HG03064 (cell line): Measurements from ENCODE around the gene PRDX4.
A peak's percentile ranks its signal among the peaks of the same experiment; 100 is the strongest.
"Not testable (repeated sequence)": the region's sequence is repeated elsewhere in the genome, so short reads cannot be mapped to it uniquely, and the experiment has no call there.

Source experiments
- ATAC-seq: cut with Tn5 transposase; IDR thresholded peaks from one replicate; pipeline ENCODE4 v1.9.1; 2021; ENCODE audit warnings: low read depth; ENCODE audit not compliant: unreplicated experiment

The PRDX4 gene

GRCh38 chrX:23670528-23670927, 3.2 kb downstream of the PRDX4 start:
- no peak for ATAC-seq

- ATAC-seq = no peak
These were observed 5.8 kb downstream of the PRDX4 start for GRCh38 chrX:23673108-23673507.

- not testable (repeated sequence) for ATAC-seq
These were observed 9.2 kb downstream of the PRDX4 start for GRCh38 chrX:23676486-23676885.

- no peak for ATAC-seq
These were observed 24.9 kb downstream of the PRDX4 start for GRCh38 chrX:23692166-23692565.

GRCh38 chrX:23694606-23695005, 27.3 kb downstream of the PRDX4 start:
- no peak for ATAC-seq

- peak; percentile 62 for ATAC-seq
These were observed 32.4 kb downstream of the PRDX4 start for GRCh38 chrX:23699636-23700194.

- ATAC-seq = no peak
These were observed 37.4 kb downstream of the PRDX4 start for GRCh38 chrX:23704673-23705206.

GRCh38 chrX:23705235-23705634, 37.9 kb downstream of the PRDX4 start:
- no peak for ATAC-seq

- no peak for ATAC-seq
These were observed 52.9 kb downstream of the PRDX4 start for GRCh38 chrX:23720117-23720677.

- no peak for ATAC-seq
These were observed 58.9 kb downstream of the PRDX4 start for GRCh38 chrX:23726191-23726590.

- no peak for ATAC-seq
These were observed 59.9 kb downstream of the PRDX4 start for GRCh38 chrX:23727206-23727605.

GRCh38 chrX:23729214-23729613, 61.9 kb downstream of the PRDX4 start:
- ATAC-seq = no peak

- ATAC-seq = no peak
These were observed 64.7 kb downstream of the PRDX4 start for GRCh38 chrX:23731951-23732350.

- peak; percentile 67 for ATAC-seq
These were observed 65.4 kb downstream of the PRDX4 start for GRCh38 chrX:23732704-23733103.
